ENCODE measurements around the gene MAB21L2.
A peak's percentile ranks its signal among the peaks of the same experiment; 100 is the strongest.

The MAB21L2 gene

DNA sequence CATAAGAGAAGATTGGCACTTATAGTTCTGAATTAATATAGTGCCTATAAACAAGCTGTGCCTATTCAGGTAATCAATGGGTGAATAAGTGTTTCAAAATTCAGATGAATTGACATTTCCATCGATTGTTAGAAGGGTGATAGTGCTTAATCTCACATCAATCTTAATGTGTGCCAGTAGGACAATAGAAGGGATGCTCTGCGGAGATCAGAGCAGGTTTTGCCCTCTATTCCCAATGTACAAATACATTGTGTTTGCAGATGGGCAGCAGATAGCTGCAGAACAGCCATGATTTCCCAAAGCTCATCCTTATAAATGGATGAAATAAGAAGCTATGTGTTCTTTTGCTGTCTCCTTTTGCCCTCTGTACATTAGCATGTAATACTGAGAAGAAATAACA is 7.2 kb downstream of the MAB21L2 start:
- TF ChIP-seq ZNF677 (tag by site-specific recombination; IDR thresholded peaks at IDR 0.05) = no peak
- TF ChIP-seq GFI1B (tag by site-specific recombination; IDR thresholded peaks at IDR 0.05) = no peak
- Histone ChIP-seq H3K27ac (ENCODE audit: extremely low read depth, low read depth, low read length) (no peak overlapping the region), H3K36me3 (ENCODE audit: control insufficient read depth in 2 of 2, insufficient read depth in 1 of 2, low read length in 2 of 2) (no peaks in the 10 kb centered on the region), H3K9me3 (ENCODE audit: control insufficient read depth, insufficient read depth, low read depth, low read length) (no peaks in the 10 kb centered on the region), H3K4me3 (ENCODE audit: low read depth, low read length) (no peak overlapping the region), H3K4me1 (ENCODE audit: control insufficient read depth, insufficient read depth, low read length) (no peaks in the 10 kb centered on the region)
- ChIA-PET POLR2A (no interaction called here), CTCF (no interaction called here)

DNA sequence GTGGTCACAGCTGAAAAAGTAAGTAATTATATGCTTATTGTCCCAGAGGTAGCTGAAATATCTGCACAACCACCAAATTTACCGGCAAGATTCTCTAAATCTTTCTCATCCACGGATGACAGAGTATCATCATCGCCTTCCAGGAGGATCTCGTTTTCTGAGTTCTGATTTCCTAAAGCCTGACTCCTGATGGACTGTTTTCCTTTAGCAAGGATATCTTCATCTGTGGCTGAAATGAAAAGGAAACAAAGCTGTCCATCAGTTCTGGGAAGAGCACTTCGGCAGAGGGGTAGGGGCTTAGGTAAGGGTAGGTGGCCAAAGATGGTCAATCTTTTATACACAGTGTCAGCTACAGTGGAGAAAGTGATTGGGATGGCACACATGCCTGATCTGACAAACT is 8.7 kb downstream of the MAB21L2 start:
- no peaks in the 10 kb centered on the region for H3K4me1 ChIP-seq (ENCODE audit: control insufficient read depth, insufficient read depth, low read length)
- no peaks in the 10 kb centered on the region for H3K9me3 ChIP-seq (ENCODE audit: control insufficient read depth, insufficient read depth, low read depth, low read length)
- no peak overlapping the region for H3K4me3 ChIP-seq (ENCODE audit: low read depth, low read length)
- ChIA-PET POLR2A (no interaction called here), CTCF (interaction anchor here (1.2 kb wide), 1 partner anchor 293 kb away, joined by 3 read pairs; no protein-coding TSS in a partner anchor)
- TF ChIP-seq ZIC2 (tag by site-specific recombination; IDR thresholded peaks at IDR 0.05) = no peak
- no peak overlapping the region for H3K27ac ChIP-seq (ENCODE audit: extremely low read depth, low read depth, low read length)
- no peaks in the 10 kb centered on the region for H3K36me3 ChIP-seq (ENCODE audit: control insufficient read depth in 2 of 2, insufficient read depth in 1 of 2, low read length in 2 of 2)

DNA sequence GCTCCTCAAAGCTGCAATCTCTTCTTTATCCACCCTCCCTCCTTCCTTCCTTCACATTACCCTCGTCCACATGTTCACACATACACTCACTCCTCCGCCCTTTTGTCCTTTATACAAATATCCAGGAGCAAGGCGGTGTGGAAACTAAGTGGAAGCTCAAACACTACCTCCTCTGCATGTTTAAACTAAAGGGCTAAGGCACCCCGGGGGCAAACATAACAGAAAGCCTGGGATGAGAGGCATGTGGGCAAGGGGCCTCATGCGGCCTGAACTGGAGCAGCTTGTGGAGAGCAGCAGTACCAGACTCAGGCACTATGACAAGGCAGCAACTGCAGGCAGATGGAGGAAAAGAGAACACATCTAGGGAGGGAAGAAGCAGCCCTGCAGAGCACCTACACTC is 9.5 kb downstream of the MAB21L2 start:
- ChIA-PET CTCF (interaction anchor here (1.2 kb wide), 1 partner anchor 294 kb away, joined by 3 read pairs; no protein-coding TSS in a partner anchor), POLR2A (interaction anchor here (0.7 kb wide), 1 partner anchor 37 kb away, joined by 8 read pairs; no protein-coding TSS in a partner anchor)
- Histone ChIP-seq H3K27ac (ENCODE audit: extremely low read depth, low read depth, low read length) (no peak overlapping the region), H3K4me3 (ENCODE audit: low read depth, low read length) (no peak overlapping the region), H3K36me3 (ENCODE audit: control insufficient read depth in 2 of 2, insufficient read depth in 1 of 2, low read length in 2 of 2) (no peaks in the 10 kb centered on the region), H3K9me3 (ENCODE audit: control insufficient read depth, insufficient read depth, low read depth, low read length) (no peaks in the 10 kb centered on the region), H3K4me1 (ENCODE audit: control insufficient read depth, insufficient read depth, low read length) (no peaks in the 10 kb centered on the region)
- TF ChIP-seq ZNF2 (tag by site-specific recombination; IDR thresholded peaks at IDR 0.05) = no peak
- no peak for TF ChIP-seq ZNF664 (tag by site-specific recombination; IDR thresholded peaks at IDR 0.05)
- TF ChIP-seq, protein P1, sequence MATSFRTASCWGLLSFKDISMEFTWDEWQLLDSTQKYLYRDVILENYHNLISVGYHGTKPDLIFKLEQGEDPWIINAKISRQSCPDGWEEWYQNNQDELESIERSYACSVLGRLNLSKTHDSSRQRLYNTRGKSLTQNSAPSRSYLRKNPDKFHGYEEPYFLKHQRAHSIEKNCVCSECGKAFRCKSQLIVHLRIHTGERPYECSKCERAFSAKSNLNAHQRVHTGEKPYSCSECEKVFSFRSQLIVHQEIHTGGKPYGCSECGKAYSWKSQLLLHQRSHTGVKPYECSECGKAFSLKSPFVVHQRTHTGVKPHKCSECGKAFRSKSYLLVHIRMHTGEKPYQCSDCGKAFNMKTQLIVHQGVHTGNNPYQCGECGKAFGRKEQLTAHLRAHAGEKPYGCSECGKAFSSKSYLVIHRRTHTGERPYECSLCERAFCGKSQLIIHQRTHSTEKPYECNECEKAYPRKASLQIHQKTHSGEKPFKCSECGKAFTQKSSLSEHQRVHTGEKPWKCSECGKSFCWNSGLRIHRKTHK (tag by site-specific recombination; IDR thresholded peaks at IDR 0.05) = no peak
- TF ChIP-seq, protein P2, sequence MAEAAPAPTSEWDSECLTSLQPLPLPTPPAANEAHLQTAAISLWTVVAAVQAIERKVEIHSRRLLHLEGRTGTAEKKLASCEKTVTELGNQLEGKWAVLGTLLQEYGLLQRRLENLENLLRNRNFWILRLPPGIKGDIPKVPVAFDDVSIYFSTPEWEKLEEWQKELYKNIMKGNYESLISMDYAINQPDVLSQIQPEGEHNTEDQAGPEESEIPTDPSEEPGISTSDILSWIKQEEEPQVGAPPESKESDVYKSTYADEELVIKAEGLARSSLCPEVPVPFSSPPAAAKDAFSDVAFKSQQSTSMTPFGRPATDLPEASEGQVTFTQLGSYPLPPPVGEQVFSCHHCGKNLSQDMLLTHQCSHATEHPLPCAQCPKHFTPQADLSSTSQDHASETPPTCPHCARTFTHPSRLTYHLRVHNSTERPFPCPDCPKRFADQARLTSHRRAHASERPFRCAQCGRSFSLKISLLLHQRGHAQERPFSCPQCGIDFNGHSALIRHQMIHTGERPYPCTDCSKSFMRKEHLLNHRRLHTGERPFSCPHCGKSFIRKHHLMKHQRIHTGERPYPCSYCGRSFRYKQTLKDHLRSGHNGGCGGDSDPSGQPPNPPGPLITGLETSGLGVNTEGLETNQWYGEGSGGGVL (tag by site-specific recombination; IDR thresholded peaks at IDR 0.05) = no peak
- peak; percentile 55 for TF ChIP-seq FEZF1 (tag by site-specific recombination; IDR thresholded peaks at IDR 0.05)
- TF ChIP-seq EGR2 (tag by site-specific recombination; IDR thresholded peaks at IDR 0.05; ENCODE audit: low read depth) = no peak
- TF ChIP-seq ZIC2 (tag by site-specific recombination; IDR thresholded peaks at IDR 0.05) = peak; percentile 52
- TF ChIP-seq KLF7 (tag by site-specific recombination; IDR thresholded peaks at IDR 0.05; ENCODE audit: borderline replicate concordance) = no peak
- no peak for TF ChIP-seq GLIS2 (tag by site-specific recombination; IDR thresholded peaks at IDR 0.05)
- TF ChIP-seq, protein P3, sequence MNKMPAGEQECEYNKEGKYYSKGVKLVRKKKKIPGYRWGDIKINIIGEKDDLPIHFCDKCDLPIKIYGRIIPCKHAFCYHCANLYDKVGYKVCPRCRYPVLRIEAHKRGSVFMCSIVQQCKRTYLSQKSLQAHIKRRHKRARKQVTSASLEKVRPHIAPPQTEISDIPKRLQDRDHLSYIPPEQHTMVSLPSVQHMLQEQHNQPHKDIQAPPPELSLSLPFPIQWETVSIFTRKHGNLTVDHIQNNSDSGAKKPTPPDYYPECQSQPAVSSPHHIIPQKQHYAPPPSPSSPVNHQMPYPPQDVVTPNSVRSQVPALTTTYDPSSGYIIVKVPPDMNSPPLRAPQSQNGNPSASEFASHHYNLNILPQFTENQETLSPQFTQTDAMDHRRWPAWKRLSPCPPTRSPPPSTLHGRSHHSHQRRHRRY (tag by site-specific recombination; IDR thresholded peaks at IDR 0.05) = no peak
- no peak for TF ChIP-seq ZNF146 (tag by site-specific recombination; IDR thresholded peaks at IDR 0.05)
- TF ChIP-seq GLIS1 (tag by site-specific recombination; IDR thresholded peaks at IDR 0.05) = 0 out of 2 replicates have a peak, but pooled peaks have one; percentile 18
- no peak for TF ChIP-seq ZNF830 (tag by site-specific recombination; IDR thresholded peaks at IDR 0.05; ENCODE audit: low read depth)
- TF ChIP-seq ZNF768 (tag by site-specific recombination; IDR thresholded peaks at IDR 0.05) = no peak
- 0 out of 2 replicates have a peak, but pooled peaks have one; percentile 18 for TF ChIP-seq ZFHX2 (tag by site-specific recombination; conservative IDR thresholded peaks at IDR 0.05)
- no peak for TF ChIP-seq ZNF776 (tag by site-specific recombination; IDR thresholded peaks at IDR 0.05; ENCODE audit: borderline replicate concordance)
- no peak for TF ChIP-seq ZNF394 (tag by site-specific recombination; IDR thresholded peaks at IDR 0.05; ENCODE audit: borderline replicate concordance)
- TF ChIP-seq, protein P4, sequence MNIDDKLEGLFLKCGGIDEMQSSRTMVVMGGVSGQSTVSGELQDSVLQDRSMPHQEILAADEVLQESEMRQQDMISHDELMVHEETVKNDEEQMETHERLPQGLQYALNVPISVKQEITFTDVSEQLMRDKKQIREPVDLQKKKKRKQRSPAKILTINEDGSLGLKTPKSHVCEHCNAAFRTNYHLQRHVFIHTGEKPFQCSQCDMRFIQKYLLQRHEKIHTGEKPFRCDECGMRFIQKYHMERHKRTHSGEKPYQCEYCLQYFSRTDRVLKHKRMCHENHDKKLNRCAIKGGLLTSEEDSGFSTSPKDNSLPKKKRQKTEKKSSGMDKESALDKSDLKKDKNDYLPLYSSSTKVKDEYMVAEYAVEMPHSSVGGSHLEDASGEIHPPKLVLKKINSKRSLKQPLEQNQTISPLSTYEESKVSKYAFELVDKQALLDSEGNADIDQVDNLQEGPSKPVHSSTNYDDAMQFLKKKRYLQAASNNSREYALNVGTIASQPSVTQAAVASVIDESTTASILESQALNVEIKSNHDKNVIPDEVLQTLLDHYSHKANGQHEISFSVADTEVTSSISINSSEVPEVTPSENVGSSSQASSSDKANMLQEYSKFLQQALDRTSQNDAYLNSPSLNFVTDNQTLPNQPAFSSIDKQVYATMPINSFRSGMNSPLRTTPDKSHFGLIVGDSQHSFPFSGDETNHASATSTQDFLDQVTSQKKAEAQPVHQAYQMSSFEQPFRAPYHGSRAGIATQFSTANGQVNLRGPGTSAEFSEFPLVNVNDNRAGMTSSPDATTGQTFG (tag by site-specific recombination; IDR thresholded peaks at IDR 0.05; ENCODE audit: borderline replicate concordance) = no peak
- no peak for TF ChIP-seq KLF8 (tag by site-specific recombination; IDR thresholded peaks at IDR 0.05)
- TF ChIP-seq REPIN1 (tag by site-specific recombination; IDR thresholded peaks at IDR 0.05; ENCODE audit: low read depth) = no peak

All from HEK293 (cell line).